ENCODE results near the gene TLR6.
"Not testable (repeated sequence)": the region's sequence is repeated elsewhere in the genome, so short reads cannot be mapped to it uniquely, and the experiment has no call there.

Gene TLR6

GRCh38 chr4:38823766-38824165 lies 32.9 kb downstream of the TLR6 start:
- no peak for DNase-seq (ENCODE audit: low read depth in 3 of 3, low spot score in 1 of 3)

- no peak for DNase-seq (ENCODE audit: low read depth in 3 of 3, low spot score in 1 of 3)
Measured at GRCh38 chr4:38822748-38823303, 33.8 kb downstream of the TLR6 start.

GRCh38 chr4:38821739-38822138 lies 34.9 kb downstream of the TLR6 start:
- no peak for DNase-seq (ENCODE audit: low read depth in 3 of 3, low spot score in 1 of 3)

GRCh38 chr4:38820329-38821061 lies 36.1 kb downstream of the TLR6 start:
- no peak for DNase-seq (ENCODE audit: low read depth in 3 of 3, low spot score in 1 of 3)

- DNase-seq (ENCODE audit: low read depth in 3 of 3, low spot score in 1 of 3), result no peak
Measured at GRCh38 chr4:38819569-38819968, 37.0 kb downstream of the TLR6 start.

GRCh38 chr4:38818441-38818976 lies 38.1 kb downstream of the TLR6 start:
- no peak for DNase-seq (ENCODE audit: low read depth in 3 of 3, low spot score in 1 of 3)

- DNase-seq (ENCODE audit: low read depth in 3 of 3, low spot score in 1 of 3), result no peak
Measured at GRCh38 chr4:38815885-38816782, 40.5 kb downstream of the TLR6 start.

GRCh38 chr4:38814386-38814785 lies 42.2 kb downstream of the TLR6 start:
- DNase-seq (ENCODE audit: low read depth in 3 of 3, low spot score in 1 of 3), result no peak

GRCh38 chr4:38811297-38811696 lies 45.3 kb downstream of the TLR6 start:
- DNase-seq (ENCODE audit: low read depth in 3 of 3, low spot score in 1 of 3), result no peak

GRCh38 chr4:38807462-38807861 lies 49.2 kb downstream of the TLR6 start:
- DNase-seq (ENCODE audit: low read depth in 3 of 3, low spot score in 1 of 3), result not testable (repeated sequence)

- DNase-seq (ENCODE audit: low read depth in 3 of 3, low spot score in 1 of 3), result not testable (repeated sequence)
Measured at GRCh38 chr4:38806251-38806650, 50.4 kb downstream of the TLR6 start.

GRCh38 chr4:38805530-38806145 lies 51.0 kb downstream of the TLR6 start:
- DNase-seq (ENCODE audit: low read depth in 3 of 3, low spot score in 1 of 3), result no peak

- no peak for DNase-seq (ENCODE audit: low read depth in 3 of 3, low spot score in 1 of 3)
Measured at GRCh38 chr4:38804654-38805295, 51.8 kb downstream of the TLR6 start, which contains the start of gene TLR1. TSS of gene TLR1 (minus strand) at chr4:38804791. CDS start at chr4:38798831, 5,960 bp downstream.

- no peak for DNase-seq (ENCODE audit: low read depth in 3 of 3, low spot score in 1 of 3)
Measured at GRCh38 chr4:38803833-38804653, 52.6 kb downstream of the TLR6 start.

GRCh38 chr4:38802561-38803355 lies 53.9 kb downstream of the TLR6 start:
- no peak for DNase-seq (ENCODE audit: low read depth in 3 of 3, low spot score in 1 of 3)

GRCh38 chr4:38800961-38801450 lies 55.6 kb downstream of the TLR6 start:
- DNase-seq (ENCODE audit: low read depth in 3 of 3, low spot score in 1 of 3), result no peak

GRCh38 chr4:38800366-38800765 lies 56.3 kb downstream of the TLR6 start:
- no peak for DNase-seq (ENCODE audit: low read depth in 3 of 3, low spot score in 1 of 3)

GRCh38 chr4:38795087-38795486 lies 61.5 kb downstream of the TLR6 start:
- DNase-seq (ENCODE audit: low read depth in 3 of 3, low spot score in 1 of 3), result no peak

GRCh38 chr4:38794051-38794450 lies 62.6 kb downstream of the TLR6 start:
- DNase-seq (ENCODE audit: low read depth in 3 of 3, low spot score in 1 of 3), result no peak

Measured in stimulated activated CD4-positive, alpha-beta T cell treated with anti-CD3 and anti-CD28 coated beads, TNF-alpha, amount 100 ng/mL, for 1 hour (primary cell).